OCI-M2 (cell line): Measurements from ENCODE around the gene TBX2.

Source experiments
- DNase-seq: peaks from one replicate; lab custom pipeline; 2025; ENCODE audit not compliant: unreplicated experiment; lab: John Stamatoyannopoulos, UW

Gene TBX2

DNA sequence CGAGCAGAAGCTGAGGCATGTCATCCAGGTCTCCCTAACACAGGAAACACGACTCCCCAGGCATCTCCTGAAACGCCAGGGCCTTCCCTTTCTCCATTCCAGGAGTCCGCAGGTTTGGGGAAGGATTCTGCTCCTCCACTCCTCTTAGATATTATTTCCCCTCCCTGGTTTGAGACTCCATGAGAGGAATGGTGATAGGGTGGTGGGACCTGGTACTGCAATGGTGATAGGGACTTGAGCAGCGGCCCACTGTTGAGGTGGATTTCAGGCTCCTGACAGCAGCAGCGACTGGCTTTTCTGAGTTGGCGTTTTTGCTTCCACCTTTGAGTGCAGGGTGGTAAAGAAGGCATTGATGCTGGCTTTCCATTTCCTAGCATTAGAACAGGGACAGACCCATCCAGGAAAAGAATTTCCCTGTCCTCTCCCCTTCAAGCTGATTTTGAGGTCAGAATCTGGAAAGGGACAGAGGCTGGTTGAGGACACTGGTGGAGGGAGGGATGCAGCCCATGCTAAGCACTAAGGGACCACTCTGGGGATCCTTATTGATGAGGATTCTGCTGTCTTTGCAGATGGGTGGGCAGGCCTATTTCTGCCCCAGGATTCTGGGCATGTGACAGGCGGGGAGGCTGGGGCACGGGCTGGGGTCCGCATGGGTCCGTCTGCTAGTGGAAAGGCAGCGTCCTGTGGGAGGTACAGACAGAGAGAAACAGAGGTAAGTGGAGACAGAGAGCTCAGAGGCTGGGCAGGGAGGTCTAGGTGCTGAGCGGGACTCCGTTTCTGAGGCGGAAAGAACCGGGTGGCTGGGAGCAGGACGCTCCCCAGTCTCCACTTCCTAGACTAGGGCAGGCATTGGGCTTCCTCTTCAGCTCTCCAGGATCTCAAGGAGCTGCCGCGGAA lies 51.2 kb downstream of the TBX2 start:
- no peak for DNase-seq

DNA sequence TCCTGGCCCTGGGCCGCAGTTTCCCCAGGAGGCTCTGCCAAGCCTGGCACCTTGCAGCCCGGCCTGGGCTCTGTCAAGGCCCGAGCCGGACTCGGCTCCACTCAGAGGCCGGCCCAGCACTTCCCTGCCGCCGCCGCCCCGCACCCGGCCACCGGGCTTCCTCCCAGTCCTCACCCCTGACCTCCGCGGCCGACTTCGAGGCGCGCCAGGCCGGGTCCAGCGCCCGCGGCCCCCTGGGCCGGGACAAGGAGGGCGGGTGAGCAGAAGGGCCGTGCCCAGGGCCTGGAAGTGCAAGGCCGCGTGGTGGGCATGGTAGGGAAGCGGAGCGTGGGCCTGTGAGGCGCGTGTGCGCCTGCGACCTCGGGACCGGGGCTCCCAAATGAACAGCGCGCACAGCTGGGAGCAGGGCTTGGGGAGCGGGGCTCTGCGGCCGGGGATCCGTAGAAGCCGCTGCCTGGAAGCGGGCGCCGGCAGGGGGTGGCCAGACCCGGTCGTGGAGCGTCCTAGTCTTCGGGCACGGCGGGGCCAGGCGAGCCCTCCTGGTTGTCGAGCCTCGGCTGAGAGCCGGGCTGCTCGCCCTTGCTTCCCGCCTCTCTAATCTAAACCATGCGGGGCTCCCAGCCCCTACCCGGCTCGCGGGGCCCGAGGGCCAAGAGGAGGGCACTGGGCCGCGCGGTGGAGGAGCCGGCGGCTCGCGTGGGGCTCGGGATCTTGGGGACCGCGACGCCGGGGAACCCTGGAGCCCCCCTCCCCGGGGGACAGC lies 52.1 kb downstream of the TBX2 start:
- no peak for DNase-seq

DNA sequence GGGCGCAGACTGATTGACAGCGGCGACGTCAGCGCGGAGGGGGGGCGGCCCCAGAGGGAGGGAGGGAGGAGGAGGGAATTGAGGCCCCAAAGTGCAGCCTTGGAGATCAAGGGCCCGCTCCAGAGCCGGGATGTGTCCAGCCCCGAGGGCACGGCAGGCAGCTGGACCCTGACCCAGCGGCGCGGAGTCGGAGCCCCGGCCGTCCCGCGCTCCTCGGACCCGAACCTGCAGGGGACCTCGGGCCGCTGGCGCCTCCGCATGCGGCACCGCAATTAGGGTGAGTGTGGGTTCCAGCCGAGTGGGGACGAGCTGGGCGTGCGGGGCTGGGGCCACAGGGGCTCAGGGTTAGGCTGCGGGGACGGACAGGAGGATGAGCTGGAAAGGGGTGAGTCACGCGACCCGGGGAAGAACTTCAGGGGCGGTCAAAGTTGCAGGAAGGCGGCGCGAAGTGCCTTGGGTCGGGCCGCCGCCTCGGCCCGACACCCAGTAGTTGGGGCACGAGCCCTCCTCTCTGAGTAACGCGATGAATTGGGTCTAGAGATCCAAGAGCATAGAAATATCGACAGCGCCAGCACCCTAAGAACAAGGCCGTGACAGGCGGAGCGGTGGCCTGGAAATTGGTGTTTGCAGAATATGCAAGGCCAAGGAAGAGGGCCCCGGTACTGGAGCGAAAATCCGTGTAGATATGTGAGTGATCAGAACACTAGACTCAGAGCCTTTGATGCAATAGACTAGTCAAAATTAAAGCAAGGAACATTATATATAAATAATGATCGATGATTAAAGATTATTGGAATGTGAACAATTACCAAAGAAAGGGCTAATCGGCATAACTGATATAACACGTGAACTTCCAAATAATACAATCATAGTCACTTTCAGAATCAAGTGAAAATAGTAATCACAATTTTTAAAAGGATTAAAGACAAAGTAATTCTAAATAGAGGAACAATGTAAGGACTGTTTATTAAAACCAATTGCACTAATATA lies 53.0 kb downstream of the TBX2 start, which contains the start of gene TBX4:
Gene TBX4 (plus strand): TSS at position 122 of the 990 bp plus-strand sequence. CDS start 4,069 bp downstream, outside the sequence.
- DNase-seq, result no peak

DNA sequence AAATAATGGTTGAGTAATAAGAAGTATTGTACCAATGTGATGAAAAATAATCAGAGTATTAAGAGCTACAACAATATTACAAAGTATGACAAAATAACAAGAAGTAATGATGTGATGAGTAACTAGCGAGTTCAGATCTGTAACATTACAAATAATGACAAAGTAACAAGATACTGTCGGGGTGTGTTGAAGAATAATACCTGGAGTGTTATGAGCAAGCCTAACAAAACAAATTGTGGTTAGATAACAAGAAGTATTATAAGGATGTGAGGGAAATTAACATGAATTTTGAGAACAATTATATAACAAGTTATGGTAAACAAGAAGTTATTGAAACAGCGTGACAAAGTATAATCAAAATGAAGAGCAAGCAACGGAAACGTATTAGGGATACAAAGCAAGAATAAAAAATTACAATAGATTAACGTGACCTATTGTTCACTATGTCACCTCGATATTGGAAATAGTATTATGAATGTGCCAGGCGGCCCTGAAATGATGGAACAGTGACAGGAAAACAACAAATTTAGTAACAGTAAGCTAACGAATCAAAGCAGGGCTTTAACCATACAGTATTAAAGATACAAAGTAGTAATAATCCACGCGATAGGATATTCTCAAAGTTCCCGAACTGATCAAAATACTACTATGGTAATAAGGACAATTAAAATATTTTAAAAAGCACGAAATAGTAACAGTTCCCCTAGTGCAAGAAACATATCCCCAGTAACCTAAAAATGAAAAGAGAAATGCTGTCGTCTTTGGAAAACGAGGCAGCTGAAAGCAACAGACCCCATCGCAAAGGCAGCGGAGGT lies 54.1 kb downstream of the TBX2 start:
- DNase-seq, result no peak

DNA sequence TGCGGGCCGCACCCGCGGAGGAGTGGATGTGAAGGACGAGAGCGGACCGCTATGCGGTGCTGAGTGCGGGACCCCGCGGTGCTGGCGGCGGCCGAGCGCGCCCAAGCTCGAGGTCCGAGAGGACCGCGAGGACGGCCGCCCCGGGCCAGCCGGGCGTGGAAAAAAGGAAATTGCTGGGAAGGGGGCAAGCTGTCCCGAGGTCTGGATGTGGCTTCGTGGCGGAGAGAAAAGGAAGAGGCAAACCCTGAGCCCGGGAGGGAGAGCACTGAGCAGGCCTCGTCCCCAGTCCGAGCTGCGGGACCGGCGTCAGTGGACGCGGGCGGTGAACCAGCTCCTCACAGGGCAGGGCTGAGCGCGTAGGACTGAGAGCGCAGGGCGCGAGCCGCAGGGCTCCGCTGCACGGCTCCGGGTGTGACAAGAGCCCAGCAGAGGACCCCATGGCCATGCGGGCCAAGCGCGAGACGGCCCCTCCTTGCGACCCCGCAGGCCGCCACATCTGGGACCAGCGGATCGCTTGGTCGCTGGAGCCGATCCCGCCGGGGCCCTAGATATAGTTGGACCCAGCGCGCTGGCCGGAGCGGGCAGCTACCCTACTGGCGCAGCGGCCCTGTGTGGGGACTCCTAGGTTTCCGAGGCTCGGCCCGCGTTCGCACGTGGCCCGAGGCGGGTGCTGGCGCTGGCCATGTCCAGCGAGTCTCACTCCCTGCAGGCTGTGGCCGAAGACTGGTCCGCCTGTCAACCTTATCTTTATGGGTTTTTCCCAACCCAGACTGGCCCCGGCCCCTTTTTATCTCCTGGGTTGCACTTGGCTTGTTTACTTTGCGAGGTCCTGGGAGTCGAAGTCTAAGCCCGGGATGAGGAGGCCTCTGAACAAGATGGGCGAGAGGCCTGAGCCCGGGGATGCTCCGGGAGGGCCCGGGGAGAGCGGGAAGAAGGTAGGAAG lies 55.0 kb downstream of the TBX2 start:
- DNase-seq, result no peak

DNA sequence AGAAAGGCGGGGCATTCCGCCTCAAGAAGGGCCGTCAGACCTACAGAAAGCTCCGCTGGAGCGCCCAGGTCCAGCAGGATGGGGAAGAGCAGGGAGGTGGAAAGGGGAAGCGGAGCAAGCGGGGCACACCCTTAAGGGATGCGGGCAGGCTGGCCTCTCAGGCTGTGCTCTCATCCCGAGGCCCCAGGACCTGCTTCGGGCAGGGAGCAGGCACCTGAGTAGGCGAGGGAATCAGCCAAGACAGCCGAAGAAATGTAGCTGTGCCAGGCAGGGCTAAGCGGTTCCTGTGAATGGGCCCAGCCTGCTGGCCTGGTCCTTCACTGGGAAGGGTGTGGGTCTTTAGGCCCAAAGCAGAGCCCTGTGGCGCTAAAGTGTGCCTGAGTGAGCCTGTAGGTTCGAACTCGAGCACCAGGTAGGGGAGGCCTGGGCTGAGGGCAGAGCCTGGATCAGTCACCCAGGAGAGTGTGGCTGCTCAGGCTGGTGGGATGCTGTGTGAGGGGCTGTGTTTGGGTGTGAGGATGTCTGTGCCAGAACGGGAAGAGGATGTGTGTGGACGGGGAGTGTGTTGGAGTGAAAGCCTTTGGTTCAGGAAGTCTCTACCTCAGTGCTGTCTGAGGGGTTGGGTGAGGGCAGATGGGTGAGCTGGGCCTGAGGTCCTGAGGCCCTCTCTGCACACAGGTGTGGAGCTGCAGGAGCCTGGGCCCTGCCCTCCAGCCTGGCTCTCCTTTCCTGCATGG lies 55.8 kb downstream of the TBX2 start:
- no peak for DNase-seq

DNA sequence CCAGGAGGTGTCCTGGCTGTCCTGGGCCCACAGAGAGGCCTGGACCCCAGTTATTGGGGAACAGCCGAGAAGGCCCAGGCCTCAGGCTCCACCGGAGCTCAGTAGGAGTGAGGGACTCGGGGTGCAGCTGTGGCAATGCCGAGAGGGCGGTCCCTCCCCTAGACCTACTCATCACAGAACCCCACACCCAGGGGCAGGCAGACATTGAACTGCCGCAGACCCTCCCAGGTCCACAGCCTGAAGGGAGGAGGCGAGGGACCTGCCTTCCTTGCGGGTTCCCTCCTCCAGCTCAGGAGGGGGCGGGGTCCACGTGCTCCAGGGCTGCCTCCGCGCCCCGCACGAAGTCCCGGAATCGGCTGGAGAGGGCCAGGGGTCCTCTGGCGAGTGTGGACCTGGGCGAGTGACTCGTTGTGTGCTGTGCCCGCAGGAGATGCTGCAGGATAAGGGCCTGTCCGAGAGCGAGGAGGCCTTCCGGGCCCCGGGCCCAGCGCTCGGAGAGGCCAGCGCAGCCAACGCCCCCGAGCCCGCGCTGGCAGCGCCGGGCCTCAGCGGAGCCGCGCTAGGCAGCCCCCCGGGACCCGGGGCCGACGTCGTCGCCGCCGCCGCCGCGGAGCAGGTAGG lies 56.5 kb downstream of the TBX2 start:
- DNase-seq, result no peak

DNA sequence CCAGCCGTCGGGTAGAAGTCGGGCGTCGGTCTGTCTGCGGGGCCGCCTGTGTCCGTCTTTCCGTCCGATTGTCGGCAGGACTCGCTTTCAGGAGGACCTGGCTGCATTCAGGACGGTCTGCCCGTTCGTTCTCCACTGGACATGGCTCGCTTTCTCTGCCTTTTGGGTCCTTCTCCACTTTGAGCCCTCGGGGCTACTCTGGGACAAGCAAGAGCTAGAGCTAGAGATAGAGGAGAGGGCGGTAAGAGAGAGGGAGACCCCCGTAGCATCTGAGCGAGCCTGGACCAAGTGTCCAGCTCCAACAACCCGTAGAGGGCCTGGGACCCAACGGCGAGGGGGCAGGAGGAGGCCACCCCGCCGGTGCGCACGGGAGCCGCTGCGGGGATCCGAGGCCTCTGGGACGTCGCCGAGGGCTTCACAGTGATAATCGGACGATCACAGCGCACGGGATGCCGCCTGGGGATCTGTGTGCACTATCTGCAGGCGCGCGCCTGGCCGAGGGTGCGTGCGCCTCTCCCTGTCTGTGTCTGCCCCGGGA lies 57.1 kb downstream of the TBX2 start:
- DNase-seq, result no peak

DNA sequence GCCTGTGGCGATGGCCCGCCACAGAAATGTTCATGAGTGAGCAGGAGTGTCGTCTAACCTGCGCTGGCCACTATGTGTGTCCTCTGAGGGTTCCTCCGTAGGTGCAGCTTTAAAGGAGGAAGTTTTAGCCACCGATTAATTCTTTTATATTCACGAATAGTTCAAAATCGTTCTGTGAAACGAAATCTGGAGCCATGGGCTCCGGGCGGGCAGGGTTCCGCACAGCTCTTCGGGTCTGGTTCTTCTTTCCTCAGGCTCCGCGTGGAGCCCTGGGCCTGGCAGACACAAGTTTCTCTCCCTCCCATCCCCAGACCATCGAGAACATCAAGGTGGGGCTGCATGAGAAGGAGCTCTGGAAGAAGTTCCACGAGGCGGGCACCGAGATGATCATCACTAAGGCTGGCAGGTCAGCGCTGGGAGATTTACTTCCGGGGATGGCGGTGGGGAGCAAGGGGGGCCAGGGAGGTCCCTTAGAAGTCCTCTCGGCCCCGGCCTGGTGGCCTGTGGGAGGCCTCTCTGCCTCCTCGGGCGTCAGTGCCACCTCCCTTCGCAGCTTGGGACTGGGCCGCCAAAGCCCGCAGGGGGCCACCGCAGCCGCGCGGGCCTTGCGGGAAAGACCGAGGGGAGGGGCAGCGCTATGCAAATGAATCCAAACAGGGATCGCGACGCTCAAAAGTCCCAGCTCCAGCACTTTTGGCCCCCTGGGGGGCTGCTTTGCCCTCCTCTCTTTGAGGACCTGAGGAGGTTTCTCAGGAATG lies 57.8 kb downstream of the TBX2 start:
- DNase-seq, result no peak

DNA sequence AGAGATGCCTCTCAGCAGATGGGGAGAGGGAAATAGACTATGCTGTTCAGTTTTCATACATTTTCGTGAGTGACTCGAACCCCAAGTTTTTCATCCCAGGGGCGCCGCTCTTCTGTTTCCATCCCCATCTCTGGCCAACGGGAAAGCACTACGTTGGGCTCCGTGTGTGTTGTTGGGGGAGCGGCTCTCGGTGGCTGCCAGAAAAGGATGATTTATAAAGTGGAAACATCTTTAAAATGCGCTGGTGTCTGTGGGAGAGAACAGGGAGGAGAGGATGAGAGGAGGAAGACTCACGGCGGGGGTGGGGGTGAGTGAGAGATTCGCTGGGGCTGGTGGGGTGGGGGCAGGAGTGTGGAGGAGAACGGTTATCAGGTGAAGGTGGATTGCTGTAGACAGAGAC lies 58.4 kb downstream of the TBX2 start:
- DNase-seq, result no peak

DNA sequence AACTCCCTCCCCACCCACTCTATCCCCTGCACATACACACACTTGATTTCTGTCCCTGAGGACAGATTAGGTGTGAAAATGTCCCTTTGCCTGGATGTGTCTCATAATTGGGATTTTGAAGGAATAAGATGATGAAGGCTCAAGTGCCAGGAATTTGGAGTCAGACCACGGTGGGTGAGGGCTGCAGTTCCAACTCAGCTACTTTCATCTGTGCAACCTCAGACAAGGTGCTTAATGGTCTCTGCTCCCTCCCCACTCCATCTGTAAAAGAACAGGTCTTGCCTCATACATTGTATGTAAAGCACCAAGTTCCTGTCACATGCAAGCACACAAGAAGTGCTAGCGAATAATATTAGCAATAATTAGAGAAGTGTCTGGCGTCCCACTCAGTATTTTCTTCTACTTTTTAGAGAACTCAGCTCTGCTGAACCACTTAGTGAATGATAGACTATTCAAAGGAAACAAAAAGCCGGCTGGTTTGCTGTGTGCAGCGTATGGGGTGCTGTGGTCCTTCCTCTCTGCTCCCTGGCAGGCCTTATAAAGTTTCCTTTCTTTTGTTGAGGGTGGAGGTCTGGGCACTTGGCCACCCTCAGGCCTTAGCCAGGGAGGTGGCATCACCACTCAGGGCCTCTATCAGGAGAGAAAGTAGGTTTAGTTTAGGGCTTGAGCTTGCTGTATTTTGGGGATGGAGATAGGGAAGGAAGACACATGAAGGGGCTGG lies 58.9 kb downstream of the TBX2 start:
- no peak for DNase-seq
